Smooth muscle cell (in vitro differentiated cells): ENCODE results near the gene DNAJC1. TPM values are rescaled to one million over a fixed set of nuclear protein-coding genes. Genes with fewer than 3 reads are reported as not detected.

Experiments
- DNase-seq: peaks from one replicate; lab custom pipeline; 2025; ENCODE audit not compliant: unreplicated experiment; lab: John Stamatoyannopoulos, UW
- H2AFZ ChIP-seq: fragments of 200-600 bp; sonication (generic); 2 replicates; pipeline ENCODE4 v1.6.0; 2016; ENCODE audit warnings: antibody characterized with exemption, low read depth, mild to moderate bottlenecking
- H3F3A ChIP-seq: fragments of 200-600 bp; sonication (generic); 2 replicates; pipeline ENCODE4 v1.6.0; 2017; ENCODE audit warnings: antibody characterized with exemption, low read depth
- H3K27ac ChIP-seq: fragments of 200-600 bp; sonication (generic); 2 replicates; pipeline ENCODE4 v1.5.1; 2016; ENCODE audit warnings: low read depth, mild to moderate bottlenecking
- H3K27me3 ChIP-seq: fragments of 200-600 bp; sonication (generic); 2 replicates; pipeline ENCODE4 v1.6.1; 2016; ENCODE audit warnings: low read depth, mild to moderate bottlenecking
- H3K36me3 ChIP-seq: fragments of 200-600 bp; sonication (generic); 2 replicates; pipeline ENCODE4 v1.5.1; 2016; ENCODE audit warnings: low read depth
- H3K4me1 ChIP-seq: fragments of 200-600 bp; sonication (generic); 2 replicates; pipeline ENCODE4 v1.5.1; 2016; ENCODE audit warnings: low read depth
- H3K4me2 ChIP-seq: fragments of 200-600 bp; sonication (generic); 2 replicates; pipeline ENCODE4 v1.6.0; 2016; ENCODE audit warnings: mild to moderate bottlenecking
- H3K4me3 ChIP-seq: fragments of 200-600 bp; sonication (generic); 2 replicates; pipeline ENCODE4 v1.5.1; 2016; ENCODE audit warnings: mild to moderate bottlenecking
- H3K79me2 ChIP-seq: fragments of 200-600 bp; sonication (generic); 2 replicates; pipeline ENCODE4 v1.6.0; 2016; ENCODE audit warnings: low read depth, mild to moderate bottlenecking
- H3K9ac ChIP-seq: fragments of 200-600 bp; sonication (generic); 2 replicates; pipeline ENCODE4 v1.6.0; 2016; ENCODE audit warnings: low read depth
- H3K9me3 ChIP-seq: fragments of 200-600 bp; sonication (generic); replicated peaks from 2 replicates; pipeline ENCODE4 v1.5.1; 2016; ENCODE audit warnings: low read depth
- H4K20me1 ChIP-seq: fragments of 200-600 bp; sonication (generic); 2 replicates; pipeline ENCODE4 v1.6.0; 2016; ENCODE audit warnings: low read depth
- CTCF ChIP-seq: fragments of 200-600 bp; sonication (generic); IDR thresholded peaks from 2 replicates; pipeline ENCODE4 v1.5.1; 2017; ENCODE audit warnings: borderline replicate concordance, mild to moderate bottlenecking, antibody characterized with exemption; ENCODE audit not compliant: insufficient read depth, poor library complexity, severe bottlenecking
- WGBS: methylation state at CpG from one replicate; pipeline ENCODE4 v1.1.7; 2016; ENCODE audit warnings: low lambda C conversion rate; 5-methylcytosine and 5-hydroxymethylcytosine counted together
- polyA plus RNA-seq: library from polyadenylated mRNA; unstranded; fragments of >200 nt; fragmentation: Nextera tagmentation; extraction: Ambion mirVana; gene quantifications from 2 replicates; pipeline ENCODE4 v1.2.1, GENCODE V29; 2016
- total RNA-seq: library from RNA; depleted of rRNA; stranded (reverse); fragments of >200 nt; gene quantifications from 2 replicates; pipeline ENCODE4 v1.2.3, GENCODE V29; 2014

Gene DNAJC1
- total and polyA plus RNA-seq, 2 experiments from 2014 or later = 67.0 to 88.5 TPM

- Histone ChIP-seq H3K27ac (no peak overlapping the region), H2AFZ (no peak overlapping the region)
- 75% methylated on average over 14 of the region's 14 CpGs for WGBS
Measured at GRCh38 chr10:21758239-21758638, 245.3 kb downstream of the DNAJC1 start.

GRCh38 chr10:21757185-21757901, 246.2 kb downstream of the DNAJC1 start:
- no peak for DNase-seq
- peak overlapping the region; percentile 64 for H3K4me2 ChIP-seq
- no peak overlapping the region for H2AFZ ChIP-seq

More at GRCh38 chr10:21758239-21758638, 245.3 kb downstream of the DNAJC1 start:
- Histone ChIP-seq H3K9ac (no peak overlapping the region), H3F3A (peaks cover 17% of the 10 kb centered on the region), H3K4me3 (no peak overlapping the region), H4K20me1 (no peaks in the 10 kb centered on the region), H3K4me2 (peak overlapping the region; percentile 64), H3K36me3 (no peaks in the 10 kb centered on the region), H3K79me2 (no peaks in the 10 kb centered on the region), H3K9me3 (no peaks in the 10 kb centered on the region), H3K27me3 (no peaks in the 10 kb centered on the region), H3K4me1 (peaks cover 25% of the 10 kb centered on the region)
- no peak for TF ChIP-seq CTCF
- no peak for DNase-seq

GRCh38 chr10:21756707-21757106, 246.8 kb downstream of the DNAJC1 start:
- Histone ChIP-seq H3K27me3 (no peaks in the 10 kb centered on the region), H3K36me3 (no peaks in the 10 kb centered on the region), H3K4me3 (no peak overlapping the region), H3F3A (peaks cover 17% of the 10 kb centered on the region), H3K4me2 (no peak overlapping the region), H3K9ac (no peak overlapping the region), H3K27ac (no peak overlapping the region), H3K4me1 (peaks cover 25% of the 10 kb centered on the region), H3K79me2 (no peaks in the 10 kb centered on the region), H2AFZ (no peak overlapping the region), H3K9me3 (no peaks in the 10 kb centered on the region), H4K20me1 (no peaks in the 10 kb centered on the region)
- TF ChIP-seq CTCF = no peak
- WGBS = 68% methylated on average over 12 of the region's 12 CpGs
- no peak for DNase-seq

More at GRCh38 chr10:21757185-21757901, 246.2 kb downstream of the DNAJC1 start:
- 26% methylated on average over 8 of the region's 8 CpGs for WGBS
- H3K27ac ChIP-seq = peak overlapping the region; percentile 42
- H3K27me3 ChIP-seq = no peaks in the 10 kb centered on the region
- H3K79me2 ChIP-seq = no peaks in the 10 kb centered on the region
- TF ChIP-seq CTCF = no peak
- H4K20me1 ChIP-seq = no peaks in the 10 kb centered on the region
- no peak overlapping the region for H3K9ac ChIP-seq
- peaks cover 17% of the 10 kb centered on the region for H3F3A ChIP-seq
- H3K36me3 ChIP-seq = no peaks in the 10 kb centered on the region
- no peaks in the 10 kb centered on the region for H3K9me3 ChIP-seq
- peaks cover 25% of the 10 kb centered on the region for H3K4me1 ChIP-seq
- no peak overlapping the region for H3K4me3 ChIP-seq
